MM.1S (cell line): ENCODE data around the gene CPB2.

Experiments
- DNase-seq: peaks from one replicate; pipeline ENCODE4 v3.0.0-alpha.2; 2015
- H2AFZ ChIP-seq: fragments of 300-600 bp; sonication (generic); 2 replicates; pipeline ENCODE4 v1.6.0; 2016; ENCODE audit warnings: antibody characterized with exemption, low read length
- H3F3A ChIP-seq: fragments of 300-600 bp; sonication (generic); 2 replicates; pipeline ENCODE4 v1.6.1; 2016; ENCODE audit warnings: mild to moderate bottlenecking, antibody characterized with exemption, low read length, moderate library complexity, mixed read lengths; ENCODE audit not compliant: insufficient read depth
- H3K27ac ChIP-seq: fragments of 300-600 bp; sonication (generic); 2 replicates; pipeline ENCODE4 v1.5.1; 2016; ENCODE audit warnings: mild to moderate bottlenecking, low read length
- H3K27me3 ChIP-seq: fragments of 300-600 bp; sonication (generic); replicated peaks from 2 replicates; pipeline ENCODE4 v1.6.0; 2016; ENCODE audit warnings: low read length; ENCODE audit not compliant: insufficient read depth
- H3K36me3 ChIP-seq: fragments of 300-600 bp; sonication (generic); replicated peaks from 2 replicates; pipeline ENCODE4 v1.6.1; 2016; ENCODE audit warnings: mild to moderate bottlenecking, low read length, mixed read lengths; ENCODE audit not compliant: insufficient read depth
- H3K4me1 ChIP-seq: fragments of 300-600 bp; sonication (generic); 2 replicates; pipeline ENCODE4 v1.6.1; 2016; ENCODE audit warnings: low read length, mixed read lengths
- H3K4me2 ChIP-seq: fragments of 300-600 bp; sonication (generic); 2 replicates; pipeline ENCODE4 v1.6.0; 2016; ENCODE audit warnings: low read depth, low read length
- H3K4me3 ChIP-seq: fragments of 300-600 bp; sonication (generic); 2 replicates; pipeline ENCODE4 v1.5.1; 2016; ENCODE audit warnings: low read length, mixed read lengths
- H3K79me2 ChIP-seq: fragments of 300-600 bp; sonication (generic); 2 replicates; pipeline ENCODE4 v1.6.1; 2016; ENCODE audit warnings: mixed run types, low read length, mixed read lengths
- H3K9ac ChIP-seq: fragments of 300-600 bp; sonication (generic); 2 replicates; pipeline ENCODE4 v1.6.1; 2016; ENCODE audit warnings: low read length, mixed read lengths
- H3K9me2 ChIP-seq: fragments of 300-600 bp; sonication (generic); replicated peaks from 2 replicates; pipeline ENCODE4 v1.6.1; 2016; ENCODE audit warnings: mild to moderate bottlenecking, low read length, mixed read lengths; ENCODE audit not compliant: insufficient read depth
- H3K9me3 ChIP-seq: fragments of 300-600 bp; sonication (generic); replicated peaks from 2 replicates; pipeline ENCODE4 v1.6.1; 2016; ENCODE audit warnings: mild to moderate bottlenecking, low read length, mixed read lengths; ENCODE audit not compliant: insufficient read depth
- H4K20me1 ChIP-seq: fragments of 300-600 bp; sonication (generic); 2 replicates; pipeline ENCODE4 v1.6.1; 2016; ENCODE audit warnings: mild to moderate bottlenecking, low read length, moderate library complexity, mixed read lengths; ENCODE audit not compliant: insufficient read depth
- CTCF ChIP-seq: fragments of 300-600 bp; sonication (generic); IDR thresholded peaks from 2 replicates; pipeline ENCODE4 v1.5.1; 2016; ENCODE audit warnings: antibody characterized with exemption, low read length, mixed read lengths
- EZH2 ChIP-seq: fragments of 300-600 bp; sonication (generic); optimal IDR thresholded peaks from 2 replicates; pipeline ENCODE3; 2017; ENCODE audit warnings: low read depth, mild to moderate bottlenecking, antibody characterized with exemption, low read length, mixed read lengths
- EZH2phosphoT487 ChIP-seq: fragments of 300-600 bp; sonication (generic); IDR thresholded peaks from 2 replicates; pipeline ENCODE4 v1.6.1; 2018; ENCODE audit warnings: antibody characterized with exemption, low read length

CPB2 gene

GRCh38 chr13:46103037-46103436 lies 1.8 kb downstream of the CPB2 start:
- H3K9ac ChIP-seq, result no peak overlapping the region
- H3K4me1 ChIP-seq, result peaks cover 10% of the 10 kb centered on the region; the same call in 1 of the 2 replicates

GRCh38 chr13:46102255-46102605 lies 2.6 kb downstream of the CPB2 start:
- no peaks in the 10 kb centered on the region for H3K36me3 ChIP-seq
- no peaks in the 10 kb centered on the region for H3K79me2 ChIP-seq
- DNase-seq, result no peak
- no peaks in the 10 kb centered on the region for H3K27me3 ChIP-seq
- H3K9me3 ChIP-seq, result no peaks in the 10 kb centered on the region
- TF ChIP-seq EZH2 (no peak), CTCF (no peak), EZH2phosphoT487 (no peak)
- H3K4me1 ChIP-seq, result peaks cover 10% of the 10 kb centered on the region; the same call in 1 of the 2 replicates
- no peak overlapping the region for H3K27ac ChIP-seq
- no peaks in the 10 kb centered on the region for H4K20me1 ChIP-seq
- H3F3A ChIP-seq, result no peaks in the 10 kb centered on the region
- no peak overlapping the region for H3K4me3 ChIP-seq
- no peak overlapping the region for H2AFZ ChIP-seq
- H3K4me2 ChIP-seq, result no peak overlapping the region
- H3K9me2 ChIP-seq, result no peaks in the 10 kb centered on the region
- no peak overlapping the region for H3K9ac ChIP-seq

More at GRCh38 chr13:46103037-46103436, 1.8 kb downstream of the CPB2 start:
- H3K79me2 ChIP-seq, result no peaks in the 10 kb centered on the region
- no peaks in the 10 kb centered on the region for H3K9me3 ChIP-seq
- no peak overlapping the region for H3K4me3 ChIP-seq
- H3F3A ChIP-seq, result no peaks in the 10 kb centered on the region
- no peaks in the 10 kb centered on the region for H3K36me3 ChIP-seq
- no peaks in the 10 kb centered on the region for H3K9me2 ChIP-seq
- H2AFZ ChIP-seq, result no peak overlapping the region
- DNase-seq, result no peak
- no peaks in the 10 kb centered on the region for H4K20me1 ChIP-seq
- TF ChIP-seq EZH2phosphoT487, result no peak
- no peak for TF ChIP-seq CTCF
- TF ChIP-seq EZH2, result no peak
- H3K4me2 ChIP-seq, result no peak overlapping the region
- no peak overlapping the region for H3K27ac ChIP-seq
- H3K27me3 ChIP-seq, result no peaks in the 10 kb centered on the region

GRCh38 chr13:46101484-46102254 lies 3.2 kb downstream of the CPB2 start:
- TF ChIP-seq EZH2phosphoT487, result no peak
- no peak for TF ChIP-seq CTCF
- TF ChIP-seq EZH2, result no peak
- Histone ChIP-seq H3K27ac (no peak overlapping the region), H3K9ac (no peak overlapping the region), H3K4me1 (peaks cover 10% of the 10 kb centered on the region; the same call in 1 of the 2 replicates), H3K4me2 (no peak overlapping the region), H2AFZ (no peak overlapping the region), H3K9me2 (no peaks in the 10 kb centered on the region), H3F3A (no peaks in the 10 kb centered on the region), H4K20me1 (no peaks in the 10 kb centered on the region), H3K9me3 (no peaks in the 10 kb centered on the region), H3K79me2 (no peaks in the 10 kb centered on the region), H3K4me3 (no peak overlapping the region), H3K36me3 (no peaks in the 10 kb centered on the region), H3K27me3 (no peaks in the 10 kb centered on the region)
- DNase-seq, result no peak
